Esophagus squamous epithelium (tissue), 5 donors: ENCODE results near the gene DBN1. TPM values are rescaled to one million over a fixed set of nuclear protein-coding genes. Genes with fewer than 3 reads are reported as not detected.

Experiments used
- DNase-seq: peaks from one replicate; lab custom pipeline; 2025; lab: John Stamatoyannopoulos, UW
- H3K27ac ChIP-seq, 4 donors: fragments of 200-600 bp; sonication (generic); one replicate each; pipeline ENCODE4 v1.5.1; 2016 to 2019; ENCODE audit warnings: mild to moderate bottlenecking in 1 of 4
- H3K27me3 ChIP-seq, 4 donors: fragments of 200-600 bp; sonication (generic); 1 replicate in 3 of 4; 2 replicates in 1 of 4; pipeline versions ENCODE4 v1.5.1 to v1.6.0; 2017 to 2021; ENCODE audit warnings: antibody characterized with exemption in 1 of 4
- H3K36me3 ChIP-seq, 3 donors: fragments of 200-600 bp; sonication (generic); one replicate each; pipeline ENCODE4 v1.5.1; 2016 to 2019
- H3K4me1 ChIP-seq, 3 donors: fragments of 200-600 bp; sonication (generic); one replicate each; pipeline ENCODE4 v1.5.1; 2017 to 2019
- H3K4me3 ChIP-seq, 4 donors: fragments of 200-600 bp; sonication (generic); 1 replicate in 3 of 4; 2 replicates in 1 of 4; pipeline ENCODE4 v1.5.1; 2016 to 2019; ENCODE audit warnings: mild to moderate bottlenecking in 2 of 4, moderate library complexity in 1 of 4
- H3K9me3 ChIP-seq, 3 donors: fragments of 200-600 bp; sonication (generic); one replicate each; pipeline ENCODE4 v1.5.1; 2016 to 2019
- POLR2A ChIP-seq, 4 donors: fragments of 450-650 bp; IDR thresholded peaks; one replicate each; pipeline ENCODE4 v1.6.1; 2017; ENCODE audit warnings: antibody characterized with exemption in 4 of 4, mild to moderate bottlenecking in 4 of 4, moderate library complexity in 3 of 4
- WGBS, 2 donors: methylation state at CpG; one replicate each; pipeline ENCODE4 v1.1.5; 2018; 5-methylcytosine and 5-hydroxymethylcytosine counted together
- intact Hi-C: fragments of 100-400 bp; cut with DNase I; formaldehyde crosslinking; loops from one replicate; pipeline ENCODE4 v1.15.0; 2022
- total RNA-seq, 4 donors: library from RNA; depleted of rRNA; stranded (reverse); fragments of >200 nt; gene quantifications; one replicate each; pipeline ENCODE4 v1.1.0, GENCODE V29; 2016
- TF ChIP-seq, protein P1 (sequence below), 6 experiments: fragments of 450-650 bp in 4 of 6; fragments of 200-600 bp in 2 of 6; sonication (generic) in 2 of 6; IDR thresholded peaks; one replicate each; pipeline ENCODE4 v1.5.1; 2016 to 2019; ENCODE audit warnings: antibody characterized with exemption in 6 of 6, mild to moderate bottlenecking in 4 of 6, moderate library complexity in 4 of 6
- donor health status: DM: yes; HTN: yes; CAD: no.

DBN1 gene
- total RNA-seq, 4 donors from 2014 or later: 11.9 to 51.1 (median 27.2) TPM

DNA sequence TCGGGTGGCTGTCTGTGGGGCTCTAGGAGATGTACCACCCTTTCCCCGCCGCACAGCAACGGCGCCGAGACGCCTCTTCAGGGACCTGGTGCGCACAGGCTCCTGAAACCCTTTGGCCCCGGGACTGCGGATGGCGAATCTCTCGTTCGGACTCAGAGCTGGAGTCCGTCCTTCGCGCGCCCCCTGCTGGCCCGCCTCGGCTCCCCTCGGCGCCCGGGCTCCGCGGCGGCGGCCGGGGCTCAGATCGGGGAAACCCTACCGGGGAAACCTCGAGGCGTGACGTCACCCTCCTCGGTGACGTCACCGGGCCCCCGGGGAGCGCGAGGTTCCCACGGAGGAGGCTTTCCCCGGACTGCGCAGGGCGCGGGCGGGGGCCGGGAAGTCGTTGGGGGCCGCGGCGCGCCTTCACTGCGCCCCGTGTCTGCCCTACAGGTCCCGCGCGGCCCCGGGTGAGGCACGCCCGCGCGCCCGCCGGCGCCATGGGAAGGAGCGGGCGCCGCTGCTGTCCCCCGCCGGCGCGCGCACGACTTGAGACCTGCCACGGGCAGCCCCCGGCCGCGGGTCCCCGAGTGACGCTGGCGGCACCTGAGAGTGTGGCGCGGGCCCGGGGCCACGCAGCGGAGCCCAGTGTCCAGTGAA lies 18.9 kb downstream of the DBN1 start:
- peaks cover 0 to 18% (median 5%) of the 10 kb centered on the region in 3 donors for H3K36me3 ChIP-seq
- H3K9me3 ChIP-seq: no peaks in the 10 kb centered on the region
- DNase-seq: peak; percentile 63
- intact Hi-C loops: loop anchor here (5.0 to 10.0 kb wide), 2 partner anchors 47 to 140 kb away; partner anchors contain the start of genes F12 and MXD3
- TF ChIP-seq, protein P1, sequence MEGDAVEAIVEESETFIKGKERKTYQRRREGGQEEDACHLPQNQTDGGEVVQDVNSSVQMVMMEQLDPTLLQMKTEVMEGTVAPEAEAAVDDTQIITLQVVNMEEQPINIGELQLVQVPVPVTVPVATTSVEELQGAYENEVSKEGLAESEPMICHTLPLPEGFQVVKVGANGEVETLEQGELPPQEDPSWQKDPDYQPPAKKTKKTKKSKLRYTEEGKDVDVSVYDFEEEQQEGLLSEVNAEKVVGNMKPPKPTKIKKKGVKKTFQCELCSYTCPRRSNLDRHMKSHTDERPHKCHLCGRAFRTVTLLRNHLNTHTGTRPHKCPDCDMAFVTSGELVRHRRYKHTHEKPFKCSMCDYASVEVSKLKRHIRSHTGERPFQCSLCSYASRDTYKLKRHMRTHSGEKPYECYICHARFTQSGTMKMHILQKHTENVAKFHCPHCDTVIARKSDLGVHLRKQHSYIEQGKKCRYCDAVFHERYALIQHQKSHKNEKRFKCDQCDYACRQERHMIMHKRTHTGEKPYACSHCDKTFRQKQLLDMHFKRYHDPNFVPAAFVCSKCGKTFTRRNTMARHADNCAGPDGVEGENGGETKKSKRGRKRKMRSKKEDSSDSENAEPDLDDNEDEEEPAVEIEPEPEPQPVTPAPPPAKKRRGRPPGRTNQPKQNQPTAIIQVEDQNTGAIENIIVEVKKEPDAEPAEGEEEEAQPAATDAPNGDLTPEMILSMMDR (IDR thresholded peaks at IDR 0.05): peak; percentile 96 to 99 (median 98)
- TF ChIP-seq POLR2A (IDR thresholded peaks at IDR 0.05): no peak
- H3K4me3 ChIP-seq: peak overlapping the region; percentile 43 to 76 (median 60)
- H3K27me3 ChIP-seq: peaks cover 0 to 30% (median 0%) of the 10 kb centered on the region in 4 donors
- 0% methylated on average over 11 of the region's 84 CpGs; no CpG with 5 or more reads in 1 of the 2 donors for WGBS, 2 donors
- H3K27ac ChIP-seq: peak overlapping the region; percentile 68 to 91 (median 80)
- peaks cover 34 to 71% (median 40%) of the 10 kb centered on the region in 3 donors for H3K4me1 ChIP-seq

DNA sequence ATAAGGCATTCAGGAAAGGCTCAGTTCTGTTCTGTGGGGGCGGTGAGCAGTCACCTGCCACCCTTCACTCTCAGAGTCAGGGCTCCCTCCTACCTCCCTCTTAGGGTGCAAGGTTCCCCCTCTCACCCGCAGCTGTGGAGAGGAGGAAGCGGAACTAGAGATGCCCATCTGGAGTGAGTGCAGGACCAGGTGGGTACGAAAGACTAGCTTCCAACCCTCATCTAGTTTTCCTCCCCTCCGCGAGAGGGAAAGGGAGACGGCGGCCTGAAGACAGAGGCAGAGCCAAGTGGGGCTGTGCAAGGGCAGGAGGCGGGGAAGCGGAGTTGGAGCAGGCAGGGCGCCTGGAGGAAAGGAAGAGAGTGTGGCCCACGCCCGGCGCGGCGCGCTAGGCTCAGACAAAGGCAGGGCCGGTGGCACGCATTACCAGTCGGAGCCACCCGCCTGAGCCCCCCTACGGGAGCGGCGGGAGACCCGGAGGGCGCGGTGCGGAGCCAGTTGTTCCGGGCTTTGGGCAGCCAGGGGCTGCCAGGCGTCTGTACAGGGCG lies 19.5 kb downstream of the DBN1 start:
- intact Hi-C loops: loop anchor here (5.0 to 10.0 kb wide), 2 partner anchors 47 to 139 kb away; partner anchors contain the start of genes F12 and MXD3
- Histone ChIP-seq H3K27ac (peak overlapping the region; percentile 68 to 91 (median 80)), H3K36me3 (peaks cover 0 to 12% (median 4%) of the 10 kb centered on the region in 3 donors), H3K4me1 (peaks cover 39 to 77% (median 45%) of the 10 kb centered on the region in 3 donors), H3K4me3 (peak overlapping the region; percentile 43 to 76 (median 60)), H3K27me3 (peaks cover 0 to 36% (median 0%) of the 10 kb centered on the region in 4 donors), H3K9me3 (no peaks in the 10 kb centered on the region)
- no peak for DNase-seq
- TF ChIP-seq, protein P1 (IDR thresholded peaks at IDR 0.05): no peak
- no peak for TF ChIP-seq POLR2A (IDR thresholded peaks at IDR 0.05)
- WGBS, 2 donors: 6 to 13% methylated on average over 13 to 15 of the region's 31 CpGs

DNA sequence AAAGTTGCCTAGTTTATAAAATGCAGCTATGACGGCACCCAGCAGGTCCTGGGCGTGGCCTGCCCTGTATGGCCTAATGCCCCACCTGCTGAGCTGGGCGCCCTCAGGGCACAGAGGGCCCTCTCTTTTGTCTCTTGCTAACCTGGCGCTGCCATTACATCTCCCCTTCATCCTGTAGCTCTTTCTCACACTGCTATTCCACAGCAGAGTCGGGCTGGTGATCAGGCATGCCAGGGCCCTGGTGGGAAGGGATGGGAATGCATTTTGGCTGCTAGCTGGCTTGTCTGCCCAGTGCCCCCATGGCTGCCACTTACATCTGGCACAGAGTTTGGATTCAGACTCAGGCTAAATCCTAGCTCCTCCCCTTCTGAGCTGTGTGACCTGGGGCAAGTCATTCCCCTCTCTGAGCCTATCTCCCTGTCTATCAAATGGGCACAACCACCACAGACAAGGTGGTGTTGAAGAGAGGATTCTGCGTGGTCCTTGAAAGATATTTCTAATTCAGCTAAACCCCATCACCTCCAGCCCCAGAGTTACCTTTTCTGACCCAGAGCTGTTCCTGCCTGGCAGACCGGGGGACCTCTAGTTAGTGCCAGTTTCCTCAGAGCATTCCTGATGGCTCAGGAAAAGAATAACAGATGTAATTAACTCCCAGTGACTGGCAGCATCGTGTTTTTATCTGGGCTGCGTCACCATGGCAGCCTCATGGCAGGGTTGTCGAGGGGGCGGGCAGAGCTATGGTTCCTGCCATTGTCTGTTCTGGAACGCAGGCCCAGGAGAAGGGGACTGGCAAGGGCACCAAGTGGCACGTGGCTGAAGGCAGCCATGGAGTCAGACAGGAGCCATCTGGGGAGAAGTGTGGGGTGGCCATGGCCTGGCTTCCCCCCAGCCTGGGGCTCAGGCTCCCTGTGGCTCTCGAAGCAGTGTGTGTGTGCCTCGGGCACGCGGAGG lies 20.5 kb downstream of the DBN1 start:
- peaks cover 0 to 3% (median 0%) of the 10 kb centered on the region in 3 donors for H3K36me3 ChIP-seq
- H3K4me1 ChIP-seq: peaks cover 42 to 85% (median 48%) of the 10 kb centered on the region in 3 donors
- H3K9me3 ChIP-seq: no peaks in the 10 kb centered on the region
- no peak overlapping the region for H3K4me3 ChIP-seq
- TF ChIP-seq, protein P1 (IDR thresholded peaks at IDR 0.05): peak in 2 of 6 experiments; percentile 7 to 34
- TF ChIP-seq POLR2A (IDR thresholded peaks at IDR 0.05): no peak
- intact Hi-C loops: loop anchor here (5.0 to 10.0 kb wide), 2 partner anchors 46 to 138 kb away; partner anchors contain the start of genes F12 and MXD3
- no peak for DNase-seq
- 45 to 61% methylated on average over 12 of the region's 17 CpGs for WGBS, 2 donors
- peak overlapping the region in 3 of 4 donors; percentile 68 to 91 (median 77) for H3K27ac ChIP-seq
- peaks cover 0 to 46% (median 0%) of the 10 kb centered on the region in 4 donors for H3K27me3 ChIP-seq

DNA sequence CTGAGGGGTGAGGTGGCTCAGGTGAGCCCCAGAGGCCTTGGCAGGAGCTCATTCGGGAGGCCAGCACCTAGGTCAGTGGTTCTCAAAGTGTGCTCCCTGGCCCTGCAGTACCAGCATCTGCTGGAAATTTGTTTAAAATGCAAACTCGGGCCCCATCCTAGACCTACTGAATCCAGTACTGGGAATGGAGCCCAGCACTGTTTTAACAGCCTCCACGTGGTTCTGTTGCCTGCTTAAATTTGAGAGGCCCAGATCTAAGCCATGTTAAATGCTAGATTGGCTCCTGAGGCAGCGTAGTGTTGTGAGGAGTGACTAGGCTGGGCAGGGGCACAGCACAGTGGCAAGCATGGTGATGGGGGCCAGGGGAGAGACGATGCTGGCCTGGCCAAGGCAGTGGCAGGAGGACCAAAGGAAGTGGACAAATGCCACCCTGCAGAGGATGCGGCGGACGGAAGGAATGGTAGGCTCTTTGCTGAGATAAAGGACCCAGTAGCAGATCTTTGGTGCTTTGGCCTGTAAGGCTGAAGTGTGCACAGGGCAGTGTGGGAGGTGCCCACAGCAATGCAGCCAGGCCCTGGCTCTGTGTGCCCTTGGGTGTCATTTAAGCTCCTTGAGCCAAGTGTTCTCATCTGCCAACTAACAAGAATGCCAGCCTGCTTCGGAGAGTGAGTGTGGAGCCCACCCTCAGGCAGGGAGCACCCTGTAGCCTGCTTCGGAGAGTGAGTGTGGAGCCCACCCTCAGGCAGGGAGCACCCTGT lies 22.6 kb downstream of the DBN1 start:
- no peak for TF ChIP-seq POLR2A (IDR thresholded peaks at IDR 0.05)
- TF ChIP-seq, protein P1 (IDR thresholded peaks at IDR 0.05): no peak
- intact Hi-C loops: loop anchor here (5.0 to 10.0 kb wide), 2 partner anchors 44 to 136 kb away; partner anchors contain the start of genes F12 and MXD3
- no peak overlapping the region for H3K27ac ChIP-seq

More for the DNA sequence above, 22.6 kb downstream of the DBN1 start:
- Histone ChIP-seq H3K36me3 (no peaks in the 10 kb centered on the region), H3K4me1 (peaks cover 43 to 87% (median 56%) of the 10 kb centered on the region in 3 donors), H3K4me3 (no peak overlapping the region), H3K27me3 (peaks cover 0 to 62% (median 0%) of the 10 kb centered on the region in 4 donors), H3K9me3 (no peaks in the 10 kb centered on the region)
- no peak for DNase-seq
- 89 to 92% methylated on average over 5 to 6 of the region's 10 CpGs for WGBS, 2 donors
